HepG2 (cell line): ENCODE measurements around the gene PRKCZ. TPM values are rescaled to one million over a fixed set of nuclear protein-coding genes. Genes with fewer than 3 reads are reported as not detected.

Source experiments
- CENPX ChIP-seq: sonication (generic); formaldehyde crosslinking; IDR thresholded peaks from 2 replicates; pipeline ENCODE4 v1.9.0; 2021; ENCODE audit warnings: mild to moderate bottlenecking, missing genetic modification reagents, moderate library complexity
- GLI4 ChIP-seq: sonication (generic); formaldehyde crosslinking; IDR thresholded peaks from 2 replicates; pipeline ENCODE4 v1.5.1; 2020; ENCODE audit warnings: missing genetic modification reagents, mild to moderate bottlenecking, moderate library complexity, borderline replicate concordance
- HCFC1 ChIP-seq: fragments of 150-350 bp; IDR thresholded peaks from 2 replicates; pipeline ENCODE4 v1.6.1; 2014; ENCODE audit warnings: low read depth, low read length
- IRF2 ChIP-seq: IDR thresholded peaks from 2 replicates; pipeline ENCODE4 v1.6.1; 2018; ENCODE audit warnings: missing genetic modification reagents, missing compliant biosample characterization
- ISX ChIP-seq: sonication (generic); formaldehyde crosslinking; conservative IDR thresholded peaks from 2 replicates; pipeline ENCODE4 v1.5.0; 2020; ENCODE audit warnings: missing genetic modification reagents
- JDP2 ChIP-seq: sonication (generic); formaldehyde crosslinking; IDR thresholded peaks from 2 replicates; pipeline ENCODE4 v1.8.1; 2022; ENCODE audit warnings: missing genetic modification reagents, borderline replicate concordance
- MAFG ChIP-seq: sonication (generic); formaldehyde crosslinking; IDR thresholded peaks from 2 replicates; pipeline ENCODE4 v1.5.1; 2020; ENCODE audit warnings: mild to moderate bottlenecking, missing genetic modification reagents
- NBN ChIP-seq: fragments of 450-650 bp; conservative IDR thresholded peaks from 2 replicates; pipeline ENCODE4 v1.6.1; 2017
- NFKB2 ChIP-seq: sonication (generic); formaldehyde crosslinking; IDR thresholded peaks from 2 replicates; pipeline ENCODE4 v1.4.0; 2020; ENCODE audit warnings: missing genetic modification reagents, borderline replicate concordance
- POLR2A ChIP-seq, 2 experiments: IDR thresholded peaks; 2 replicates each; pipeline ENCODE4 v1.6.1; 2011; ENCODE audit warnings: low read depth in 2 of 2, low read length in 2 of 2, mild to moderate bottlenecking in 1 of 2, moderate library complexity in 1 of 2; ENCODE audit not compliant: insufficient read depth in 1 of 2
- RBAK ChIP-seq: sonication (generic); formaldehyde crosslinking; IDR thresholded peaks from 2 replicates; pipeline ENCODE4 v1.5.1; 2020; ENCODE audit warnings: mild to moderate bottlenecking, missing genetic modification reagents
- SRSF1 ChIP-seq: fragments of 200-400 bp; formaldehyde crosslinking; optimal IDR thresholded peaks from 2 replicates; pipeline ENCODE3; 2017; ENCODE audit warnings: mild to moderate bottlenecking, low read depth, low read length, moderate library complexity
- ZFP37 ChIP-seq: sonication (generic); formaldehyde crosslinking; IDR thresholded peaks from 2 replicates; pipeline ENCODE4 v1.4.0; 2020; ENCODE audit warnings: missing genetic modification reagents, borderline replicate concordance
- ZNF619 ChIP-seq: sonication (generic); formaldehyde crosslinking; IDR thresholded peaks from 2 replicates; pipeline ENCODE4 v1.4.0; 2020; ENCODE audit warnings: mild to moderate bottlenecking, missing genetic modification reagents
- polyA plus RNA-seq, 8 experiments: library from polyadenylated mRNA; depleted of rRNA in 3 of 8; stranded (reverse) in 7 of 8; unstranded in 1 of 8; fragments of >200 nt; fragmentation: Illumina TruSeq in 4 of 8; extraction: Trizol in 4 of 8; gene quantifications; 2 replicates each; pipeline versions ENCODE4 v1.2.1 to v1.2.3, GENCODE V29; 2011 to 2016; ENCODE audit warnings: low read depth in 4 of 8, missing spikeins in 1 of 8, mixed read lengths in 1 of 8; ENCODE audit not compliant: insufficient read depth in 1 of 8
- total RNA-seq, 5 experiments: library from RNA; depleted of rRNA; stranded (reverse); fragments of >200 nt; fragmentation: Illumina TruSeq; extraction: Trizol; gene quantifications; 2 replicates each; pipeline ENCODE4 v1.2.3, GENCODE V29; 2016; ENCODE audit warnings: low read depth in 1 of 5
- TF ChIP-seq, protein P1 (sequence below): sonication (generic); formaldehyde crosslinking; conservative IDR thresholded peaks from 2 replicates; pipeline ENCODE4 v1.5.0; 2020; ENCODE audit warnings: missing genetic modification reagents
- TF ChIP-seq, protein P2 (sequence below): sonication (generic); formaldehyde crosslinking; IDR thresholded peaks from 2 replicates; pipeline ENCODE4 v1.4.0; 2020; ENCODE audit warnings: missing genetic modification reagents, borderline replicate concordance
- TF ChIP-seq, protein P3 (sequence below): sonication (generic); formaldehyde crosslinking; IDR thresholded peaks from 2 replicates; pipeline ENCODE4 v1.8.1; 2023; ENCODE audit warnings: mild to moderate bottlenecking, moderate library complexity, missing genetic modification reagents
- TF ChIP-seq, protein P4 (sequence below): sonication (generic); formaldehyde crosslinking; IDR thresholded peaks from 2 replicates; pipeline ENCODE4 v1.5.1; 2020; ENCODE audit warnings: missing genetic modification reagents, mild to moderate bottlenecking, borderline replicate concordance
- TF ChIP-seq, protein P5 (sequence below): sonication (generic); formaldehyde crosslinking; IDR thresholded peaks from 2 replicates; pipeline ENCODE4 v1.9.0; 2021; ENCODE audit warnings: missing genetic modification reagents, borderline replicate concordance

PRKCZ gene
- total and polyA plus RNA-seq, 2 of the 13 experiments (the other 11 are each of a cell fraction or from before 2014, with no cell fraction given), result 34.7 to 85.2 TPM

DNA sequence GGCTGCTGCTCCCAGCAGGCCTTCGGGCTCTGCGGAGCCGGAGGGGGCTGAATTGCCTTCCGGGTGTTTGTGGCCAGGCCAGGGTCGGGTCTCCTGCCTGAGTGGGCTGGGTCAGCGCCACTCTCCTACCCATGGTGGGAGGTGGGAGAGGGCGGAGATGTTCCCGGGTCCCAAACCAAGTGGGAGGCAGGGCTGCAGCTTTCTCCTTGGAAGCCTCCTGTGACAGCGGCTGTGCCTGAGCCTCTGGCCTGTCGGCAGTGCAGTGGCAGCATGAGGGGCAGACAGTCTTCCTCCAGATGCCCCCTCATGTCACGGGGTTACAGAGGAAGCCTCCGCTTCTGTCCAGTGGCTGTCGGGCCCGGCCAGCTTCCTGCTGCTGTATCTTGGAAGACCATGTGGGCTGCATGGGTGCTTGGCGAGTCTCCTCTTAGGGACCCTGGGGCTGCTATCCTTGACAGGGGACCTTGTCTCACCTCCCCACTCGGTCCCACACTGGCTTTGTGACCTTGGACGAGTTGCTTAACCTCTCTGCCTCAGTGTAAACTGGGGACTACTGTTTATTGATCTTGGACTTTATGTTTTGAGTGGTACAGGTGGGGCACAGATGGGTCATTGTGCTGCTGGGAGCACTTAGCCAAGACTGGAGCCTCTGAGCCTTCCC is 182.2 kb downstream of the PRKCZ start (continued):
- TF ChIP-seq RBAK, result no peak
- TF ChIP-seq CENPX, result no peak
- TF ChIP-seq, protein P1, sequence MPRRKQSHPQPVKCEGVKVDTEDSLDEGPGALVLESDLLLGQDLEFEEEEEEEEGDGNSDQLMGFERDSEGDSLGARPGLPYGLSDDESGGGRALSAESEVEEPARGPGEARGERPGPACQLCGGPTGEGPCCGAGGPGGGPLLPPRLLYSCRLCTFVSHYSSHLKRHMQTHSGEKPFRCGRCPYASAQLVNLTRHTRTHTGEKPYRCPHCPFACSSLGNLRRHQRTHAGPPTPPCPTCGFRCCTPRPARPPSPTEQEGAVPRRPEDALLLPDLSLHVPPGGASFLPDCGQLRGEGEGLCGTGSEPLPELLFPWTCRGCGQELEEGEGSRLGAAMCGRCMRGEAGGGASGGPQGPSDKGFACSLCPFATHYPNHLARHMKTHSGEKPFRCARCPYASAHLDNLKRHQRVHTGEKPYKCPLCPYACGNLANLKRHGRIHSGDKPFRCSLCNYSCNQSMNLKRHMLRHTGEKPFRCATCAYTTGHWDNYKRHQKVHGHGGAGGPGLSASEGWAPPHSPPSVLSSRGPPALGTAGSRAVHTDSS (CRISPR knock-in tag), result no peak
- no peak for TF ChIP-seq HCFC1
- peak in 1 of 2 experiments; percentile 58; a peak in 1 of 4 replicates for TF ChIP-seq POLR2A (IDR thresholded peaks at IDR 0.05; ENCODE audit: insufficient read depth in 1 of 2, low read depth in 2 of 2, low read length in 2 of 2)
- TF ChIP-seq, protein P2, sequence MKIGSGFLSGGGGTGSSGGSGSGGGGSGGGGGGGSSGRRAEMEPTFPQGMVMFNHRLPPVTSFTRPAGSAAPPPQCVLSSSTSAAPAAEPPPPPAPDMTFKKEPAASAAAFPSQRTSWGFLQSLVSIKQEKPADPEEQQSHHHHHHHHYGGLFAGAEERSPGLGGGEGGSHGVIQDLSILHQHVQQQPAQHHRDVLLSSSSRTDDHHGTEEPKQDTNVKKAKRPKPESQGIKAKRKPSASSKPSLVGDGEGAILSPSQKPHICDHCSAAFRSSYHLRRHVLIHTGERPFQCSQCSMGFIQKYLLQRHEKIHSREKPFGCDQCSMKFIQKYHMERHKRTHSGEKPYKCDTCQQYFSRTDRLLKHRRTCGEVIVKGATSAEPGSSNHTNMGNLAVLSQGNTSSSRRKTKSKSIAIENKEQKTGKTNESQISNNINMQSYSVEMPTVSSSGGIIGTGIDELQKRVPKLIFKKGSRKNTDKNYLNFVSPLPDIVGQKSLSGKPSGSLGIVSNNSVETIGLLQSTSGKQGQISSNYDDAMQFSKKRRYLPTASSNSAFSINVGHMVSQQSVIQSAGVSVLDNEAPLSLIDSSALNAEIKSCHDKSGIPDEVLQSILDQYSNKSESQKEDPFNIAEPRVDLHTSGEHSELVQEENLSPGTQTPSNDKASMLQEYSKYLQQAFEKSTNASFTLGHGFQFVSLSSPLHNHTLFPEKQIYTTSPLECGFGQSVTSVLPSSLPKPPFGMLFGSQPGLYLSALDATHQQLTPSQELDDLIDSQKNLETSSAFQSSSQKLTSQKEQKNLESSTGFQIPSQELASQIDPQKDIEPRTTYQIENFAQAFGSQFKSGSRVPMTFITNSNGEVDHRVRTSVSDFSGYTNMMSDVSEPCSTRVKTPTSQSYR (CRISPR knock-in tag), result peak; percentile 62; the same call in 1 of the 2 replicates
- no peak for TF ChIP-seq ZFP37 (CRISPR knock-in tag)
- TF ChIP-seq, protein P3, sequence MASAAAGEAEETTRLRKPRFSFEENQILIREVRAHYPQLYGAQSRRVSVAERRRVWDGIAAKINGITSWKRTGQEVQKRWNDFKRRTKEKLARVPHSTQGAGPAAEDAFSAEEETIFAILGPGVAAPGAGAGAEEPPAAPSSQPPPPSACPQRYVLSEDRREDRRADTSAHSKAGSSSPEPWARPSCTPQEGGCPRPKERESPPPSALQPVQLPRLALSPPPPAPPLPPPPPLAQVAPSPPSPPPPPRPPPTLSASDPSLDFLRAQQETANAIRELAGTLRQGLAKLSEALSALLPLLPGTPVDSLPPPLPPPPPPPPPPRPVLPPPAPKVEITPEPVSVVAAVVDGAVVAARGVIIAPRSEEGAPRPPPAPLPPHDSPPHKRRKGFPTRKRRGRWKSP (CRISPR knock-in tag), result no peak; the same call in 1 of the 2 replicates
- TF ChIP-seq ZNF619 (CRISPR knock-in tag), result no peak
- TF ChIP-seq GLI4 (CRISPR knock-in tag), result no peak
- no peak; the same call in 1 of the 2 replicates for TF ChIP-seq JDP2 (CRISPR knock-in tag)
- no peak for TF ChIP-seq MAFG (CRISPR knock-in tag)
- TF ChIP-seq NFKB2 (CRISPR knock-in tag), result peak; percentile 59; the same call in 1 of the 2 replicates
- TF ChIP-seq NBN, result no peak
- no peak for TF ChIP-seq IRF2 (CRISPR knock-in tag)
- TF ChIP-seq, protein P4, sequence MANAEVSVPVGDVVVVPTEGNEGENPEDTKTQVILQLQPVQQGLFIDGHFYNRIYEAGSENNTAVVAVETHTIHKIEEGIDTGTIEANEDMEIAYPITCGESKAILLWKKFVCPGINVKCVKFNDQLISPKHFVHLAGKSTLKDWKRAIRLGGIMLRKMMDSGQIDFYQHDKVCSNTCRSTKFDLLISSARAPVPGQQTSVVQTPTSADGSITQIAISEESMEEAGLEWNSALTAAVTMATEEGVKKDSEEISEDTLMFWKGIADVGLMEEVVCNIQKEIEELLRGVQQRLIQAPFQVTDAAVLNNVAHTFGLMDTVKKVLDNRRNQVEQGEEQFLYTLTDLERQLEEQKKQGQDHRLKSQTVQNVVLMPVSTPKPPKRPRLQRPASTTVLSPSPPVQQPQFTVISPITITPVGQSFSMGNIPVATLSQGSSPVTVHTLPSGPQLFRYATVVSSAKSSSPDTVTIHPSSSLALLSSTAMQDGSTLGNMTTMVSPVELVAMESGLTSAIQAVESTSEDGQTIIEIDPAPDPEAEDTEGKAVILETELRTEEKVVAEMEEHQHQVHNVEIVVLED (CRISPR knock-in tag), result no peak
- TF ChIP-seq ISX (CRISPR knock-in tag), result no peak
- TF ChIP-seq, protein P5, sequence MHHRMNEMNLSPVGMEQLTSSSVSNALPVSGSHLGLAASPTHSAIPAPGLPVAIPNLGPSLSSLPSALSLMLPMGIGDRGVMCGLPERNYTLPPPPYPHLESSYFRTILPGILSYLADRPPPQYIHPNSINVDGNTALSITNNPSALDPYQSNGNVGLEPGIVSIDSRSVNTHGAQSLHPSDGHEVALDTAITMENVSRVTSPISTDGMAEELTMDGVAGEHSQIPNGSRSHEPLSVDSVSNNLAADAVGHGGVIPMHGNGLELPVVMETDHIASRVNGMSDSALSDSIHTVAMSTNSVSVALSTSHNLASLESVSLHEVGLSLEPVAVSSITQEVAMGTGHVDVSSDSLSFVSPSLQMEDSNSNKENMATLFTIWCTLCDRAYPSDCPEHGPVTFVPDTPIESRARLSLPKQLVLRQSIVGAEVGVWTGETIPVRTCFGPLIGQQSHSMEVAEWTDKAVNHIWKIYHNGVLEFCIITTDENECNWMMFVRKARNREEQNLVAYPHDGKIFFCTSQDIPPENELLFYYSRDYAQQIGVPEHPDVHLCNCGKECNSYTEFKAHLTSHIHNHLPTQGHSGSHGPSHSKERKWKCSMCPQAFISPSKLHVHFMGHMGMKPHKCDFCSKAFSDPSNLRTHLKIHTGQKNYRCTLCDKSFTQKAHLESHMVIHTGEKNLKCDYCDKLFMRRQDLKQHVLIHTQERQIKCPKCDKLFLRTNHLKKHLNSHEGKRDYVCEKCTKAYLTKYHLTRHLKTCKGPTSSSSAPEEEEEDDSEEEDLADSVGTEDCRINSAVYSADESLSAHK, result no peak
- TF ChIP-seq SRSF1, result no peak
